ENCODE data around the gene CDK19. TPM values are rescaled to one million over a fixed set of nuclear protein-coding genes. Genes with fewer than 3 reads are reported as not detected.

CDK19 gene
- total and polyA plus RNA-seq, 9 of the 15 experiments (the other 6 are each of a cell fraction or from before 2014, with no cell fraction given): 3.8 to 15.2 (median 7.4) TPM

GRCh38 chr6:110574817-110575216, 240.5 kb downstream of the CDK19 start (continued):
- TF ChIP-seq DEAF1 (CRISPR knock-in tag; IDR thresholded peaks at IDR 0.05): no peak
- TF ChIP-seq CUX1 (CRISPR knock-in tag; IDR thresholded peaks at IDR 0.05): peak; percentile 39; the same call in 1 of the 2 replicates
- no peak for TF ChIP-seq NR0B1 (IDR thresholded peaks at IDR 0.05; ENCODE audit: partially characterized antibody)
- TF ChIP-seq BCOR (IDR thresholded peaks at IDR 0.05): no peak
- TF ChIP-seq HDAC2 (IDR thresholded peaks at IDR 0.05): no peak
- TF ChIP-seq ZNF707 (CRISPR knock-in tag; conservative IDR thresholded peaks at IDR 0.05): no peak
- peak; percentile 89 for TF ChIP-seq SMAD3 (CRISPR knock-in tag; conservative IDR thresholded peaks at IDR 0.05)
- TF ChIP-seq ZFPM2 (CRISPR knock-in tag; IDR thresholded peaks at IDR 0.05): no peak
- no peak for TF ChIP-seq SMC3 (conservative IDR thresholded peaks at IDR 0.05; ENCODE audit: insufficient read depth, low read depth, low read length)
- no peak for TF ChIP-seq EZH2 (IDR thresholded peaks at IDR 0.05; ENCODE audit: borderline replicate concordance, low read depth, low read length)
- TF ChIP-seq ZNF224 (CRISPR knock-in tag; IDR thresholded peaks at IDR 0.05): no peak
- no peak for TF ChIP-seq FIP1L1 (IDR thresholded peaks at IDR 0.05; ENCODE audit: low read depth, low read length, poor library complexity, severe bottlenecking)
- TF ChIP-seq ZNF76 (CRISPR knock-in tag; IDR thresholded peaks at IDR 0.05; ENCODE audit: borderline replicate concordance): no peak

All from K562 (cell line).